ENCODE measurements around the gene COG1. TPM values are rescaled to one million over a fixed set of nuclear protein-coding genes. Genes with fewer than 3 reads are reported as not detected.

COG1 gene
- polyA plus RNA-seq, 3 donors, result 15.6 to 20.1 (median 16.6) TPM

GRCh38 chr17:73248532-73248931 lies 55.7 kb downstream of the COG1 start:
- no peak overlapping the region for H3K27ac ChIP-seq (ENCODE audit: low read depth, low read length)
- WGBS, 3 donors, result 90 to 92% (median 91%) methylated on average over 10 of the region's 10 CpGs

GRCh38 chr17:73249700-73250099 lies 56.8 kb downstream of the COG1 start:
- H3K27ac ChIP-seq (ENCODE audit: low read depth, low read length), result no peak overlapping the region
- 85 to 87% (median 87%) methylated on average over 8 of the region's 8 CpGs for WGBS, 3 donors

- 74 to 81% (median 80%) methylated on average over 10 of the region's 10 CpGs for WGBS, 3 donors
Observed at GRCh38 chr17:73250851-73251640, 58.2 kb downstream of the COG1 start.

GRCh38 chr17:73251871-73252270 lies 59.0 kb downstream of the COG1 start:
- 75 to 81% (median 80%) methylated on average over 8 of the region's 8 CpGs for WGBS, 3 donors

More at GRCh38 chr17:73250851-73251640, 58.2 kb downstream of the COG1 start:
- H3K27ac ChIP-seq (ENCODE audit: low read depth, low read length), result no peak overlapping the region

GRCh38 chr17:73255671-73256181 lies 62.9 kb downstream of the COG1 start:
- H3K27ac ChIP-seq (ENCODE audit: low read depth, low read length), result no peak overlapping the region
- 3 to 6% (median 5%) methylated on average over 8 of the region's 8 CpGs for WGBS, 3 donors

More at GRCh38 chr17:73251871-73252270, 59.0 kb downstream of the COG1 start:
- H3K27ac ChIP-seq (ENCODE audit: low read depth, low read length), result no peak overlapping the region

- 96 to 97% (median 96%) methylated on average over 3 of the region's 3 CpGs for WGBS, 3 donors
- H3K27ac ChIP-seq (ENCODE audit: low read depth, low read length), result no peak overlapping the region
Observed at GRCh38 chr17:73256220-73256619, 63.4 kb downstream of the COG1 start.

- H3K27ac ChIP-seq (ENCODE audit: low read depth, low read length), result no peak overlapping the region
- 84 to 97% (median 86%) methylated on average over 5 to 6 of the region's 6 CpGs for WGBS, 3 donors
Observed at GRCh38 chr17:73257516-73257915, 64.7 kb downstream of the COG1 start.

Other genes starting within 250 kb of the COG1 start
- 10 to 100 TPM in 1 of 3 donors, 1 to 10 TPM in 2; 6.1 to 19.4 (median 7.6) TPM for gene SLC39A11, start 100.4 kb upstream of the COG1 start, polyA plus RNA-seq
- gene SSTR2, start 28.0 kb upstream of the COG1 start, polyA plus RNA-seq, result 1 to 10 TPM in 2 of 3 donors, under 1 TPM in 1; 0.20 to 1.9 (median 1.0) TPM
- under 1 TPM in 1 of 3 donors, not detected in 2; 0.25 TPM for gene CPSF4L, start 68.8 kb downstream of the COG1 start, polyA plus RNA-seq
- 100 to 1,000 TPM in 2 of 3 donors, 10 to 100 TPM in 1; 52.6 to 302 (median 138) TPM for gene CDC42EP4, start 118.9 kb downstream of the COG1 start, polyA plus RNA-seq